Gastroesophageal sphincter (tissue), 4 donors: ENCODE results near the gene PLEKHA3. TPM values are rescaled to one million over a fixed set of nuclear protein-coding genes. Genes with fewer than 3 reads are reported as not detected.

Experiments
- ATAC-seq: fragments of 150-250 bp; one replicate; pipeline ENCODE4 v1.9.1; 2016; ENCODE audit warnings: mild to moderate bottlenecking, moderate library complexity
- H3K27ac ChIP-seq, 4 donors: fragments of 200-600 bp; sonication (generic) in 3 of 4; 1 replicate in 3 of 4; 2 replicates in 1 of 4; pipeline ENCODE4 v1.5.1; 2016 to 2019
- H3K27me3 ChIP-seq: fragments of 200-600 bp; sonication (generic); one replicate; pipeline ENCODE4 v1.5.1; 2019
- H3K36me3 ChIP-seq, 2 donors: fragments of 200-600 bp; sonication (generic); one replicate each; pipeline ENCODE4 v1.5.1; 2019; ENCODE audit warnings: control low read depth in 1 of 2
- H3K4me1 ChIP-seq, 3 donors: fragments of 200-600 bp; sonication (generic); 1 replicate in 2 of 3; 2 replicates in 1 of 3; pipeline ENCODE4 v1.5.1; 2016 to 2019; ENCODE audit warnings: control low read depth in 2 of 3
- H3K4me3 ChIP-seq, 2 donors: fragments of 200-600 bp; sonication (generic); one replicate each; pipeline ENCODE4 v1.5.1; 2019; ENCODE audit warnings: mild to moderate bottlenecking in 1 of 2, moderate library complexity in 1 of 2
- H3K9me3 ChIP-seq, 3 donors: fragments of 200-600 bp; sonication (generic); one replicate each; pipeline ENCODE4 v1.5.1; 2017 to 2019; ENCODE audit warnings: control low read depth in 2 of 3
- CTCF ChIP-seq, 4 experiments: fragments of 200-600 bp in 2 of 4; fragments of 450-650 bp in 2 of 4; sonication (generic) in 1 of 4; IDR thresholded peaks; one replicate each; pipeline ENCODE4 v1.5.1; 2017 to 2019; ENCODE audit warnings: antibody characterized with exemption in 4 of 4, mild to moderate bottlenecking in 2 of 4, moderate library complexity in 2 of 4
- EP300 ChIP-seq: sonication (generic); formaldehyde crosslinking; IDR thresholded peaks from one replicate; pipeline ENCODE4 v1.6.1; 2017; ENCODE audit warnings: antibody characterized with exemption, mild to moderate bottlenecking
- POLR2A ChIP-seq, 2 donors: fragments of 450-650 bp; IDR thresholded peaks; one replicate each; pipeline ENCODE4 v1.6.1; 2017; ENCODE audit warnings: antibody characterized with exemption in 2 of 2, mild to moderate bottlenecking in 2 of 2, moderate library complexity in 1 of 2
- POLR2AphosphoS5 ChIP-seq: sonication (generic); formaldehyde crosslinking; IDR thresholded peaks from one replicate; pipeline ENCODE4 v1.6.1; 2017; ENCODE audit warnings: antibody characterized with exemption
- WGBS, 2 donors: methylation state at CpG; one replicate each; pipeline ENCODE4 v1.1.5; 2018; ENCODE audit warnings: low coverage in 1 of 2; 5-methylcytosine and 5-hydroxymethylcytosine counted together
- total RNA-seq, 4 donors: library from RNA; depleted of rRNA; stranded (reverse); fragments of >200 nt; gene quantifications; one replicate each; pipeline ENCODE4 v1.1.0, GENCODE V29; 2016

PLEKHA3 gene
- total RNA-seq, 4 donors from 2014 or later = 21.4 to 35.6 (median 31.8) TPM

- H3K9me3 ChIP-seq = no peaks in the 10 kb centered on the region
- WGBS, 2 donors = 94 to 98% methylated on average over 4 of the region's 4 CpGs
- no peaks in the 10 kb centered on the region for H3K27me3 ChIP-seq
- H3K4me1 ChIP-seq = peaks cover 0 to 12% (median 0%) of the 10 kb centered on the region in 3 donors
- no peak for TF ChIP-seq POLR2AphosphoS5
- TF ChIP-seq POLR2A (IDR thresholded peaks at IDR 0.05) = no peak
- H3K4me3 ChIP-seq = no peak overlapping the region
- no peak overlapping the region for H3K27ac ChIP-seq
- peaks cover 0 to 3% of the 10 kb centered on the region in 2 donors for H3K36me3 ChIP-seq
- no peak for ATAC-seq
Observed at GRCh38 chr2:178526256-178526655, 46.0 kb downstream of the PLEKHA3 start.

GRCh38 chr2:178527592-178527991 is 47.3 kb downstream of the PLEKHA3 start:
- H3K4me1 ChIP-seq = peaks cover 0 to 12% (median 0%) of the 10 kb centered on the region in 3 donors
- no peaks in the 10 kb centered on the region for H3K9me3 ChIP-seq
- 83 to 100% methylated on average over 1 of the region's 2 CpGs for WGBS, 2 donors
- H3K4me3 ChIP-seq = no peak overlapping the region
- ATAC-seq = no peak
- H3K27me3 ChIP-seq = no peaks in the 10 kb centered on the region
- TF ChIP-seq POLR2A (IDR thresholded peaks at IDR 0.05) (no peak), CTCF (IDR thresholded peaks at IDR 0.05) (no peak), POLR2AphosphoS5 (no peak), EP300 (no peak)
- H3K27ac ChIP-seq = no peak overlapping the region
- H3K36me3 ChIP-seq = peaks cover 0 to 16% of the 10 kb centered on the region in 2 donors

- TF ChIP-seq POLR2AphosphoS5 (no peak), POLR2A (IDR thresholded peaks at IDR 0.05) (no peak), EP300 (no peak), CTCF (IDR thresholded peaks at IDR 0.05) (no peak)
- 91 to 93% methylated on average over 5 of the region's 5 CpGs for WGBS, 2 donors
- no peaks in the 10 kb centered on the region for H3K27me3 ChIP-seq
Observed at GRCh38 chr2:178528647-178529046, 48.4 kb downstream of the PLEKHA3 start.

GRCh38 chr2:178529194-178529593 is 48.9 kb downstream of the PLEKHA3 start:
- WGBS, 2 donors = 62 to 71% methylated on average over 1 to 2 of the region's 2 CpGs
- Histone ChIP-seq H3K9me3 (no peaks in the 10 kb centered on the region), H3K27ac (no peak overlapping the region), H3K4me3 (no peak overlapping the region), H3K4me1 (peaks cover 0 to 6% (median 0%) of the 10 kb centered on the region in 3 donors), H3K36me3 (peaks cover 0 to 32% of the 10 kb centered on the region in 2 donors), H3K27me3 (no peaks in the 10 kb centered on the region)
- no peak for TF ChIP-seq POLR2AphosphoS5
- TF ChIP-seq EP300 = no peak
- no peak for TF ChIP-seq POLR2A (IDR thresholded peaks at IDR 0.05)
- no peak for TF ChIP-seq CTCF (IDR thresholded peaks at IDR 0.05)
- ATAC-seq = no peak

More at GRCh38 chr2:178528647-178529046, 48.4 kb downstream of the PLEKHA3 start:
- no peak overlapping the region for H3K4me3 ChIP-seq
- H3K27ac ChIP-seq = no peak overlapping the region
- H3K9me3 ChIP-seq = no peaks in the 10 kb centered on the region
- ATAC-seq = no peak
- peaks cover 0 to 12% (median 0%) of the 10 kb centered on the region in 3 donors for H3K4me1 ChIP-seq
- H3K36me3 ChIP-seq = peaks cover 0 to 27% of the 10 kb centered on the region in 2 donors

- no peaks in the 10 kb centered on the region for H3K9me3 ChIP-seq
- peaks cover 0 to 41% of the 10 kb centered on the region in 2 donors for H3K36me3 ChIP-seq
- no peak overlapping the region for H3K4me3 ChIP-seq
- H3K27me3 ChIP-seq = no peaks in the 10 kb centered on the region
- no peaks in the 10 kb centered on the region for H3K4me1 ChIP-seq
- no peak for ATAC-seq
- H3K27ac ChIP-seq = no peak overlapping the region
- 78 to 93% methylated on average over 2 of the region's 2 CpGs for WGBS, 2 donors
- no peak for TF ChIP-seq CTCF (IDR thresholded peaks at IDR 0.05)
- no peak for TF ChIP-seq POLR2A (IDR thresholded peaks at IDR 0.05)
- no peak for TF ChIP-seq POLR2AphosphoS5
- no peak for TF ChIP-seq EP300
Observed at GRCh38 chr2:178530131-178530530, 49.9 kb downstream of the PLEKHA3 start.
